NCI-H2081 treated with DMSO at 0.1 percent for 48 hours (cell line): ENCODE results near the gene FYCO1.
A peak's percentile ranks its signal among the peaks of the same experiment; 100 is the strongest.

Experiments
- DNase-seq: peaks from one replicate; lab custom pipeline; 2025; lab: John Stamatoyannopoulos, UW

Gene FYCO1

GRCh38 chr3:45943207-45943846, 52.3 kb downstream of the FYCO1 start, which contains the start of gene CXCR6:
Gene CXCR6, plus strand, starts transcription at chr3:45943464. Its CDS starts 3,018 bp downstream, at chr3:45946482.
- no peak for DNase-seq

- no peak for DNase-seq
These were observed 53.4 kb downstream of the FYCO1 start for GRCh38 chr3:45942051-45942825.

GRCh38 chr3:45940781-45941365, 54.8 kb downstream of the FYCO1 start:
- no peak for DNase-seq

- DNase-seq: no peak
These were observed 55.4 kb downstream of the FYCO1 start for GRCh38 chr3:45940004-45940780.

- DNase-seq: no peak
These were observed 56.3 kb downstream of the FYCO1 start for GRCh38 chr3:45939341-45939771.

GRCh38 chr3:45938864-45939263, 56.8 kb downstream of the FYCO1 start:
- peak; percentile 26 for DNase-seq

- DNase-seq: no peak
These were observed 57.6 kb downstream of the FYCO1 start for GRCh38 chr3:45938043-45938435.

- DNase-seq: no peak
These were observed 58.2 kb downstream of the FYCO1 start for GRCh38 chr3:45937206-45938042.

- DNase-seq: no peak
These were observed 59.4 kb downstream of the FYCO1 start for GRCh38 chr3:45936261-45936660.

GRCh38 chr3:45933591-45933990, 62.0 kb downstream of the FYCO1 start:
- no peak for DNase-seq

GRCh38 chr3:45932112-45932511, 63.5 kb downstream of the FYCO1 start:
- DNase-seq: no peak

GRCh38 chr3:45931496-45931895, 64.1 kb downstream of the FYCO1 start:
- no peak for DNase-seq

- no peak for DNase-seq
These were observed 66.5 kb downstream of the FYCO1 start for GRCh38 chr3:45929042-45929679.

GRCh38 chr3:45927881-45928280, 67.7 kb downstream of the FYCO1 start:
- no peak for DNase-seq

GRCh38 chr3:45923755-45924154, 71.9 kb downstream of the FYCO1 start:
- no peak for DNase-seq

- no peak for DNase-seq
These were observed 72.6 kb downstream of the FYCO1 start for GRCh38 chr3:45922950-45923590.

- no peak for DNase-seq
These were observed 73.6 kb downstream of the FYCO1 start for GRCh38 chr3:45922039-45922326.

GRCh38 chr3:45921158-45922038, 74.2 kb downstream of the FYCO1 start:
- DNase-seq: no peak

GRCh38 chr3:45917146-45917898, 78.3 kb downstream of the FYCO1 start:
- peak; percentile 12 for DNase-seq
